Kidney tubule cell (primary cell): ENCODE results near the gene LRRC9.
A peak's percentile ranks its signal among the peaks of the same experiment; 100 is the strongest.
"Not testable (repeated sequence)": the region's sequence is repeated elsewhere in the genome, so short reads cannot be mapped to it uniquely, and the experiment has no call there.

Experiments used
- DNase-seq: peaks from one replicate; pipeline ENCODE4 v3.0.0-alpha.2; 2018; ENCODE audit warnings: low spot score

LRRC9 gene

DNA sequence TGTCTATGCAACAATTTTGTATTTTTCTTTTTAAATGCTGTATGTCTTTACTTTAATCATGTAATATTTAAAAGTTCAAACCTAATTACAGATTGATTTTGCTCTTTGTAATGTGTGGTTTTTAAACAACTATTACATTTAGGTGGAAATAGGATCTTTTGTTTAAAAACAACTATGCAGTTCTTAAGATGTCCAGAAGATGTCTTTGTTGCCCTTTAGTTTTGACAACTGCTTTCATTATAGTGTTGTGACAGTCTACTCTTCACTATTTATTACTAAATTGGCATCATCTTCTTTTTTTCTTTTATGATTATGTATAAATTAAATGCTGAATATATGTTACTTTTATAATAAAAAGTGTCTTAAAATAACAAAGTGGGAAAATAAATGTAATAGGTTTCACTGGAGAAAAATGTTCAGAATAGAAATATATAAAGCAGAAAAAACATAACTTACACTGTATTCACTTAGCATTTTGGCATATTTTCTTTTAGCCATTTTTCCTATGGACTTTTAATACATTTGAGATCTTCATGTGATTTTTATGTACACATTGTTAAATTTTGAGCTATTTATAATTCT lies 144.6 kb downstream of the LRRC9 start:
- DNase-seq: peak; percentile 25

DNA sequence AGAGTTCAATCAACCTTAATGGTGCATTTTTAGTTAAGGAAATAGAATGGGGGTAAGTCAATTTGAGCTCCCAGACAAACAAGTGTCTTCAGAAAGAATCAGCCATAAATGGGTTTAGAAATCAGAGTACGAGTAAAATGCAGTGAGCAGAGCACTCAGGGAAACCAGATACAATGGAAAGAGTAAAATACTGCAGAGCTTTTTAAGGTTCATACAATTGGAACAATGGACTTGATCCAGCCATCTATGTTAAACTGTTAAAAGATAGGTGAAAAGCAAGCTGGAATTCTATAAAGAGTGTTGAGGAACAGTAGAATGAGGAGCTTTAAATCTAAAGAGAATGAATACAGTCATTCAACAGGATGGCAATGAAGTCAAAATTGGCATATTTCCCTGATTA lies 147.9 kb downstream of the LRRC9 start:
- no peak for DNase-seq

DNA sequence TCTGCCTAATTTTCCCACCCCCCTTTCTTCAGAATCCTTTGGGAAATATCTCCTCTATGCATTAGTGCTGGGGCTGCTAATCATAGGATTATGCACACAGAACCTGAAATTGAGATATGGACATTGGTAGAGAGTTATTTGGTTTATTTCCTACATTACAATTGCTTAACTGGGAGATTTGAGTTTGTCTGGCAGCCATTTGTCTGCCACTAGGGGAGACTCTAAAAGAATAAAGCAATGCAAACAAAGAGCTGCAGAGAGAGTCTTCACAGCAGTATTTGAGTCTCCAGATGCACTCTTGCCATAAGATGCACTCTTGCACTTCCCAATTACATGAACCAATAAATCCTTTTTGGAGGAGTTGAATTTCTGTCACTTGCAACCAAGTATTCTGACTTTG lies 159.8 kb downstream of the LRRC9 start:
- no peak for DNase-seq

DNA sequence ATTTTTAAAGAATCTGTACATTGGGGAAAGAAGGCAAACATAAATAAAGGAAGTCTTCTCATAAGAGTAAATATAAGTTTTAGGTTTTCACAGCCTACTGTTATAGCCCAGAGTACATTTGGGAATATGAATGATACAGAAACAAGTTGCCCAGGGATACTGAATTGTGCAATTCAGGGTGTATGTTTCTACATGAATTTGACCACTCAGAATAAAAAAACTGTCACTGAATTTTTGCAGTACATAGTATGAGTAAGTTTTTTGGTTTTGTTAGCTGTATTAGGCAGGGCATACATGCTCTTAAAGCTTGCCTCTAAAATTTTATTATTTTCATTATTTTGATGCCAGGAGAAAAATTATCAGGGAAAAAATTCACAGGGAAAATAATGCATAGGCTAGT lies 165.1 kb downstream of the LRRC9 start:
- no peak for DNase-seq

DNA sequence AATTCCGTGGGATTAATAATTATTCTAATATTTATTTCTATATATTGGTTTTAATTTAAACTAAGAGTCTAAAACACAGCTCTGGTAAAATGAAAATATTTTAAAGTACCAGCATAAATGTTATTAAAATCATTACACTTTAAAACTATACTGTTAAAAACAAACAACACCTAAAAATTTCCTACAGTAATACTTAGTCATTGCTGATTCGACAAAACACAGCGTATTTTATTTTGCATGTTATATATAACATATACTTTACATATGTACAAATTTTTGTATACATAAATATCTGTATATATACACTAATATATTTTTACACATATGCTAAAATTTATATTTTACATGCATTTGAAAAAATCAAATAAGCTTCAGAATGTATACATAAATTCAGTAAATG lies 165.7 kb downstream of the LRRC9 start:
- no peak for DNase-seq

DNA sequence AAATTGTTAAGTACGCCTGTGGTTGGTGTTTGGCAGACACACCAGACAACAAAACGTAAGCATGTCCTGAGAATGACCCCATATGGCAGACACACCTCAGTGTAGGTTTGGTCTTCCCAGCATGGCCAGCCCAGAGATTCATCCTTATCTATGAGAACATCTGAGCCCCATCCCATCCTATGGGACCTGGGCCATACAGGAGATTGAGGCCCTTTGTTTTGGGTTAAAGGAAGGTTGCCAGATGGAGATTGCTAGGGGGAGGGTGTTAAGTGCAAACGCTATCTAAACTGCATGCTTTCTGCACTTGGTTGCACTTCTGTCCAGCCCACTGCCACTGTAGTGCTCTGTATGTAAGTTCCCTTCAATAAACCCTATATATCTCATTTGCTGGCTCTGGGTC lies 167.7 kb downstream of the LRRC9 start:
- DNase-seq: no peak

DNA sequence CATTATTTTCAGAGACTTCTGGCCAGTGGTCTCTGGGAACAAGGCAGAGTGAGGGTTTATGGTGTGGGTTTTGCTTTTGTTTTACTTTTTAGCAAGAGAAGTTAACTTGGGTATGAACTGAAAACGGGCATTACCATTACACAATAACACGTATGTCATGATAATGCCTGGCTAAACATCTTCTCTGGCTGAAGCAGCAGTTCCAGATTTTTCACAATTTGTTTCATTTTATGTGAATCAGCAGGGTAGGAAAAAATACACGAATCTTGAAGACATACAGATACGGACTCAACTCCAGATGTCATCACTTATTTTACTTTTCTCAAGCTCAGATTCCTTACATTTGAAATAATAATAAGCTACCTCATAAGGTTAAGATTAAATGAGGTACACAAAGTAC lies 169.3 kb downstream of the LRRC9 start:
- no peak for DNase-seq

DNA sequence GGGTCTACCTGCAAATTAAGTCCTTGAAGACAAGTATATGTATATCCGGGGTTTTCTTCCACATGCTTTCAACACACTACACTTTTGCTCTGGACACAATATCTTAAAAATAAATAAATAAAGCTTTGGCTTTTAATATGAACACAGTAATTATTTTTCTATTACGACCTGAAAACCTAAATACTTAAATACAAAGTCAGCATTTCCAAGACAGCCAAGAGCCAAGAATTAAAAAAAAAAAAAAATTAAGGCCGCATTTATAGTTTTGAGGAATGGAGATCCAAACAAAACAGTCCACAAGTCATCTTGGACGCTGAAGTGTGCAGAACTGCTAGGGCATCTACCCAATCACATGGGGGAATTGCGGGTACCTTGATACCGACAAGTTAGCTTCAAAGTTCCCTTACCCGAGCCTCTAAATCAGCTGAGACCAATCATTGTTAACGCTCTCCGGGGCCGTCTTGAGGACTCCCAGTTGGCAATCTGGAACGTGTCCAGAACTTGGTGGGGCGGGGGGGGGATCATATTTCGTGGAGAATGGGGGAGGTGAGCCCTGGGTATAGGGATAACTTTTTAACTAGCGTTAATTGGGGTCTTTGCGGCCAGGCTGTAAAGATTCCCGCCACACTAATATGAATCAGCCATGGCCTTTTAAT lies 171.0 kb downstream of the LRRC9 start:
- peak; percentile 49 for DNase-seq

DNA sequence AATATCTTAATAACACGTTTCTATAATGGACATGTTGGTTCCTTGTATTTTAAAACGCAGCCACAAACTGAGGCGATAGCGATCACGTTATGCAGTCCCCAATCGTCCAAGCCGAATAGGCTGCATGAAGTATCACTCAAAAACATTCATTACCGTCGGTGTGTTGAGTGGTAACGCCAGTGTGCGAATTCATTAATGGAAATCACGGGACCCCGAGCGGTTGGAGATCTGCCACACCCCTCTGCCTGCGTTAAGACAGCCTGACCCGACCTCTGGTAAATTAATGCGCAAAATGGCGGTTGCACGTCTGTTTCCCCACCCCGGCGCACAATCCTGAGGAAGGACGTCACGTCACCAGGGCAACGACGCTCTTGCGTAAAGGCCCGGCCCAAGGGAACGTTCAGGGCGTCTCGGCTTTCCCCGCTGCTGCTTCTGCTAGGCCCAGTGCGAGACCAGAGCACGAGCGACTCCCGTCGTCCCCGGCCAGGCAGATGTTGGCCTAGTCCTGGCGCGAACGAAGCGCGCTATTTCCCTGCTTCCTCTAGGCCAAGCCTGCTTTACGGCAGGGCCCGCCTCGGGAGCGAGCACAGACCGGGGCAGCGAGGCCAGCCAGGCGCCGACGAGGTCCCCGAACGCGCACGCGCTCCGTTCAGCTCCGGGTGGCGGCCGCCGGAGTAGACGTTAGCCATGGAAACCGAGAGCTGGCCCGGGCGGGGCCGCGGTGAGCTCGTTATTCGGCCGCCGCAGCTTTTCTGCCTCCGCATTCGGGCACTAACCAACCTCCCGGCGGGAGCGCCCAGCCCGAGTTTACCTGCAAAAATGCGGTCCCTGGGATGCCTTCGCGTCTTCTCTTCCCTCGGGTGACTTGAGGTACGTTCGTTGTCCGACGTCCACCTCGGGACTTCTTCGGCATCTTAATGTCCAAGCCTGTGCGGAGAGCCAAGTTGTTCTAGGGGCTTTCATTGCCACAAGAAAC lies 171.9 kb downstream of the LRRC9 start, which contains the start of gene PCNX4:
Gene PCNX4 (plus strand): TSS at position 374 of the 976 bp plus-strand sequence. CDS start 15,716 bp downstream, outside the sequence.
- DNase-seq: peak; percentile 99

DNA sequence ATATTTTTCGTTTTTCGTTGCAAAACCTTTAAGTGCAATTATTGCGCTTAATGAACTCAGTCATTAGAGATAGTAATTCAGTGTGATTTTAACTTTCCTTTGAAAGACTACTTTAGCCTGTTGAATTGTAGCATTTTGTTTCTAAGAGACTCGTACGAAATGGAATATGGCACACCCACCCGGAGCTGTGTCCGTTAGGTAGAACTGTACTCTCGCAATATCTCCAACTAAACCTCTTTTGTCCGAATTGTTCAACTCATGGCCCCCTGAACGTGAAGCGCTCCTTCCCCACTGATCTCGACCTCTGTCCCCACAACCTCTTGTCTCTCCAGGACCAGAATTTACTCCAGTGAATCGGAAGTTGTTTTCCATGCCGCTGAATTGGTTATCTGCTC lies 172.6 kb downstream of the LRRC9 start:
- peak; percentile 44 for DNase-seq

DNA sequence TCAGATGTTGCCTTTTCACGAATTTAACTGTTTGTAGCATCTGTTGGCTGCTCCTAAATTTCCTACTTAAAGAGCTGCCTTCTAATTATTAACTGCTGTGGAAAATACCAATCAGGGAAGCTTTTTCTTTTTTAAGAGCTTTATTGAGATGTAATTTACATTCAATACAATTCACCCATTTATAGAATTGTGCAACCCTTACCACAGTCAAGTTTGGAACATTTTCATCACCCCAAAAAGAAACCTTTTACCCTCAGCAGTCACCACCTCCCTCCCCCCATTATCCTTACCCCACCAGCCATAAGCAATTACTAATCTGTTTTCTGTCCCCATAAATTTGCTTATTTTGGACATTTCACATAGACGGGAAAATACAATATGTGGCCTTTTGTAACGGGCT lies 173.1 kb downstream of the LRRC9 start:
- no peak for DNase-seq

DNA sequence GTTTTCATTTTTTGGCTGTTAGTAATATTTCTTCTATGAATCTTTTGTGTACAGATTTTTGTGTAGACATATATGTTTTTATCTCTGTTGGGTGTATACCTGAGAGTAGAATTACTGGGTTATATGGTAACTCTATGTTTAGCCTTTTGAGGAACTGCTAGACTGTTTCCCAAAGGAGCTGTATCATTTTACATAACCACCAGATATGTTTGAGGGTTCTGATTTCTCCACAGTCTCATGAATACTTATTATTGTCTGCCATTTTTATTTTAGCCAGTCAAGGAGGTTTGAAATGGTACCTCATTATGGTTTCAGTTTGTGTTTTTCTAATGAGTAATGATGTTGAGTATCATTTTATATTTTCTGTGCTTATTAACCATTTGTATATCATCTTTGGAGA lies 173.7 kb downstream of the LRRC9 start:
- DNase-seq: no peak

DNA sequence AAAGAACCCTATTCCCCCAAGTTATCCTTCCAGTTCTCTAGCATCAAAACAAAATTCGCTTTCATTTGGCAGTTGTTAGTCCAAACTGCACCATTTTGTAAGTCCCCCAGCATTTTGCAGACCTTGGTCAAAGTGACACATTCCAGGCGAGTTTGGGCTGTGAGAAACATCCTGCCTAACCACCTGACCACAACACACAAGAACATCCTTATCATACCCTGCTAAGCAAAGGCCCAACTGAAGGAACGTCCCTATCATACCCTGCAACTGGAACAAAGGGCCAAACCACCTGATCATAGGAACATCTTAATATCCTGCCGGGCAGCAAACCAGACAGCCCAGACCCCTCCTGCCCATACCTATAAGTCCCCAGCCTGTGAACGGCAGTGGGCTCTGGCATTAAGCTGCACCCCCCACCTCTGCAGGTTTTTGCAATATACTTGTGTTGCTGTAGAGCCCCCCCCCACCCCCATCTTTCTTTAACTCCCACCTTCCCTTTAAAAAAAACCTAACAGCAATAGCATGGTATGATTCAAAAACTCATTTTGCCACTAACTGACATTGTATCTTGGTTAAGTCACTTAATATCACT lies 174.5 kb downstream of the LRRC9 start:
- DNase-seq: peak; percentile 86

DNA sequence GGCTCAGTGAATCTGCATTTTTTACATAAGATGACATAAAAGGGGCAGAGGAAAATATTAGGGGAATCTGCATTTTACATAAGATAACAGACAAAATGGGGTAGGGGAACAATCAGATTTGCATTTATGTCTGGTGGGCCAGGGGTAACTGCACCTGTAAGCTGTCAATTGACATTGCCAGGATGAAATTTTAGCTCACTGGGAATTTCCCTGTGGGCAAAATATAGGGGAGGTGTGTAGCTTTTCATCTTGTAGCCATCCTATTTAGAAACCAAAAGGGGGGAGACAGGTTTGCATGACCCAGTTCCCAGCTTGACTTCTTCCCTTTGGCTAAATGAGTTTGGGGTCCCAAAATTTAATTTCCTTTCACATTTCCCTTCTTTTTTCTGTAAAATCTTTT lies 175.3 kb downstream of the LRRC9 start:
- DNase-seq: no peak

DNA sequence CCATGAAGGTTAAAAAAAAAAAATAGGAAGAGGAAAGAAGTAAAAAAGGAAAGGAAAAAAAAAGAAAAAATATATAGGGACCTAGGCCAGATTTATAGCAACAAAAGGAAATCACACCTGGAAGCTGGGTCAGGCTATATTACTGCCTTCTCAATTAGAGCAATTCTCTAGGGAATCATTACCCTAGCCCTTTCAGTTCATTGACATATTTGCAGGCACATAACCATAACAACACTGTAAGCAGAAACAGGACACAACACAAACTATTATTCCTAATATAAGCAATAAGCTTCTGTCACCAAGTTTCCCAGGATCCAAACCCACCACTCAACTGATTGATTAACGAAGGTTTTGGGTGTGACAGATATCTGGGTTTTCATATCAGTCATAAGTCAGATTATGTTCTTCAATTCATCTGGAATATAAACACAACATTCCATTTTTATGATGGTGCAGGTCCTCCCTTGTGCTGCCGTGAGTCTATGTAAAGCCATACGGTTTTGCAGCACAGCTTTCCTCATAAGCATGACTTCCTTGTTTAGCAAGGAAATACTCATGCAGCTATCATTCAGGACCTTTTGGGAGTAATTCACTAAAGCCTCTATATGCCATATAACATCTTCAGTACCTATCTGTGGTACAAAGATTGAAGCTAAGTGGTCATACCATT lies 176.0 kb downstream of the LRRC9 start:
- peak; percentile 45 for DNase-seq

DNA sequence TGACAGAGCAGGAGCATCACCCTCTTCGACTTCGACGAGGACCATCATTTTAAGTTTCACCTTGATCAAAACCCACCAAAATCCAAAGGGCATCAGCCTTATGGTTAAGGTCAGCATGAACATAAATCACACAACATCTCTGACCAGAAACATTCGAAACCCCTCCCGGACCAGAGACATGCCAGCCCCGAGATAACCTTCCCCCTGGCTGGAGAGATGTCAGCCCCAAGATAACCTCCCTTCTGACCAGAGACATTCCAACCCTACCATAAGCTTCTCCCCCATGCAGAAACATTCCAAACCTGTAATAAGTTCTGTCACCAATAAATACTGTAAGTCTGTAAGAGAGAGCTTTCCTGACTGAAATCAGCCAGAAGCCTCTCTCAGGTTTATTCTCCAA lies 178.0 kb downstream of the LRRC9 start:
- DNase-seq: no peak

DNA sequence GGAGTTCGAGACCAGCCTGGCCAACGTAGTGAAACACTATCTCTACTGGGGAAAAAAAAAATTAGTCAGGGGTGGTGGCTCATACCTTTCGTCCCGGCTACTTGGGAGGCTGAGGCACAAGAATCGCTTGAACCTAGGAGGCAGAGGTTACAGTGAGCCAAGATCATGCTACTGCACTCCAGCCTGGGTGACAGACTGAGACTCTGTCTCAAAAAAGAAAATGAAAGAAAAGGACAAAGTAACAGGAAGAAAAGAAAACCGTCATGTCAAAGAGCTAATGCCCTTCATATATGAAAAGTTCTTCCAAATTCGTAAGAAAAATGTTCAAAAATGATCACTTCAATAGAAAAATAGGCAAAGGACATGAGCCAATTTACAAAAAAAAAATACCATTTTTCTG lies 179.9 kb downstream of the LRRC9 start:
- not testable (repeated sequence) for DNase-seq

DNA sequence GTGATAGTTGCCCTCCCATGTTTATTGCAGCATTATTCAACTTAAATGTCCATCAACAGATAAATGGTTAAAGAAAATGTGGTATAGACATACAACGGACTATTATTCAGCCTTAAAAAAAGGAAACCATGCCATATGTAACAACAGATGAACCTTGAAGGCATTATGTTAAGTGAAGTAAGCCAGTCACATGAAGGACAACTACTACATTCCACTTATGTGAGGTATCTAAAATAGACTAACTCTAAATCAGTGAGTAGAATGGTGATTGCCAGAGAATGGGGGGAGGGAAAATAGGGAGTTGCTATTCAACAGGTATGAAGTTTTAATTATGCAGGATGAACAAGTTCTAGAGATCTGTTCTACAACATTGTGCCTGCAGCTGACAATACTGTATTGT lies 181.8 kb downstream of the LRRC9 start:
- DNase-seq: peak; percentile 36

DNA sequence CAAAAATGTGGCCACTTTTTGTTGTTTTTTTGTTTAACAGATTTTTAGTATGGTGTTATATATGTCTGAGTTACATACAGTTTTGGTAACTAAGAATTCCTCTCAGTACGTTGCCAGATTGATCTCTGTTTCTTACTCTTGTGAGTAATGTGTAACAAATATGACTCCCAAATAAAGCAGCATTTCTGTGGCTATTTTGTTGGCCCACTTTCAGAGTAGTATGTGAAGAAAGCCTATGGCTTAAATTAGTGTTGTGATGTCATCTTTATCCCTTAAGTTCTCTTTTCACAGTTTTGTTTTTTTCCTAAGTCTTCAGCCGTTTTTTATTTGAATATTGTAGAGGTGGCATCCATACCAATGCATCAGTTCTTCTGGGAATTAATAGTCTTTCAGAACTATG lies 182.4 kb downstream of the LRRC9 start:
- no peak for DNase-seq

DNA sequence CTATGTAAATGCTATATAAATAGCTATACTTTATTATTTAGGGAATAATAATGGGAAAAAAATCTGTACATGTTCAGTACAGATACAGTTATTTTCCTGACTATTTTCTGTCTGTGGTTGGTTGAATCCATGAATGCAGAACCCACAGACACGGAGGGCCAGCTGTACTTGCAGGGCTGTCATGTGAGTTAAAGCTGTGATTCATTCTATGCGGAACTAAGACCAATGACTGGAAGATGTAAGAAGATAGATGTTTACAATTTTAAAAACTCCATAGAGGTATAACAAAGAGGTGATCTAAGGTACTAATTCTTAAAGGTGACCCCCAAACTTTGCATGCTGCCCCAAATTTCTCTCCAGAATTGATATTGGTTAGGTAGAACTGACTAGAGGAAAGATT lies 186.4 kb downstream of the LRRC9 start:
- peak; percentile 66 for DNase-seq

DNA sequence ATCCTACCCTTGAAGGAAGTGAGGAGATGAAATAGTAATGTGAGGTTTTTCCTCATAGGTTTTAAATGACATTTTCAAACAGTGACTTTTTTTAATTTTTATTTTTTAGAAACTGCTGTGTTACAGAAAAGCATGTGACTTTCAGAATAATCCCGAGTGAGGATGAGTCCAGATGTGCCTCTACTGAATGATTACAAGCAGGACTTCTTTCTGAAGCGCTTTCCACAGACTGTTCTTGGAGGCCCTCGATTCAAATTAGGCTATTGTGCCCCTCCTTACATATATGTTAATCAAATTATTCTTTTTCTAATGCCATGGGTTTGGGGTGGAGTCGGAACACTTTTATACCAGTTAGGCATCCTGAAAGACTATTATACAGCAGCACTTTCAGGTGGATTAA lies 187.5 kb downstream of the LRRC9 start:
- DNase-seq: no peak

DNA sequence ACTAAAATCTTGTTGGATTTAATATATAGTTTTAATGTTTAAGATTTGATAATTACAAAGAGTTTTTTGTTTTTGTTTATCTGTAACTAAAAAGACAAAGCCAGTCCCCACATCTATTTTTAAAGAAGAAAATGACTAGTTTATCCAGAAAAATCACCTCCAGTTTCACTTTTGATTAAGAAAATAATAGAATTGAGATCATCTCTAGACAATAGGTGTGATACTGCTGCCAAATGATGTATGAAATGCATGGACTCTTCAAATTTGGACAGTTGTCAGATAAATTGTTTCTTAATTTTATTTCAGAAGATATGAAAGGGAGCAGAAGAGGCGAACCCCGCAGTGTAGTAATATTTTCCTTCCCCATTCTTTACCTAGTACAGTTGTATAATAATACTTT lies 191.8 kb downstream of the LRRC9 start:
- no peak for DNase-seq
